Measurements from ENCODE around the gene FALEC.
A peak's percentile ranks its signal among the peaks of the same experiment; 100 is the strongest.

FALEC gene

DNA sequence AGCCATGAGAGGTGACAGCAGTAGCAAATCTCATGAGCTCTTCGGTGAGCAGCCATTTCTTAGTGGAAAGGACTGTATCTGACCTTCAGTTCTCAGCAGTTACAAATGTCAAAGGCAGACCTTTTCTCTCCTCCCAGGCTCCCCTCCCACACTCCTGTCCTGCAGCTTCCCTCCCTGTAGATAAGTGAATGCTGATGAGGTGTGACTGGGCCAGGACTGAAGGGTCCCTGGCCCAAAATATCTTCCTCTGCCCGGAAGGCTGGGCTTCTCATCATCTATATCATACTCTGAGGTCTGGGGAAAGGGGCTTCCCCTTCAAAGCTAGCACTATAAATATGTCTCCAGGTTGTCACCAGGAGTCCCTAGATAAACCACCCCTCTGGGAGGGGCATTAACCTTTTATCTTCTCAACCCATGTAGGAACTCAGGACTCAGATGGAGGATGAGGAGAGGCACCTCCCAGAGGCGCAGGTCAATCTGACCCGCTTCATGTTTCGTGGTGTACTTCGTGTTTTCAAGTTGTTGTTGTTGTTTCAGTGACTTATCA lies 30.0 kb downstream of the FALEC start:
- H3K4me3 Mint-ChIP-seq = no peak overlapping the region
- no peaks in the 10 kb centered on the region for H3K9me3 Mint-ChIP-seq
- H3K27me3 Mint-ChIP-seq (ENCODE audit: low read depth) = peaks cover 19% of the 10 kb centered on the region
- H3K27ac Mint-ChIP-seq = no peak overlapping the region
- no peaks in the 10 kb centered on the region for H3K36me3 Mint-ChIP-seq (ENCODE audit: low read depth)
- DNase-seq (ENCODE audit: low spot score) = no peak
- peaks cover 7% of the 10 kb centered on the region for H3K4me1 Mint-ChIP-seq (ENCODE audit: low read depth)

DNA sequence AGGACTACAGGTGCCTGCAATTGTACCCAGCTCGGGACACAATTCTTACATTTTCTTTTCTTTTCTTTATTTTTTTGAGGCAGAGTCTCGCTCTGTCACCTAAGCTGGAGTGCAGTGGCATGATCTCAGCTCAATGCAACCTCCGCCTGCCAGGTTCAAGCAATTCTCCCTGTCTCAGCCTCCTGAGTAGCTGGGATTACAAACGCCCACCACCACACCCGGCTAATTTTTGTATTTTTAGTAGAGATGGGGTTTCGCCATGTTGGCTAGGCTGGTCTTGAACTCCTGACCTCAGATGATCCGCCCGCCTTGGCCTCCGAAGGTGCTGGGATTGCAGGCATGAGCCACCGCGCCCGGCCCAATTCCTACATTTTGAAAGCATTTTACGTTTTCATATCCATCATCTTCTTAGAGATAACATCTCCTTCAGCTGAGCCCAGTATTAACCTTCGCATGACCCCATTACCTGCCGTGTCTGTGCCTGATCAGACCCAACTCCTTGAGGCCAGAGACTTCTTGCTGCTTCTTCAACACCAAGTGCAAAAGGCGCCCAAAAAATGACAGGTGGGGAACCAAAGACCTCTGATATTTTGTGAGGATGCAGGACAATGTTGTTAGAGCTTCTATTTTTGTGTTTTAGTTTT lies 30.9 kb downstream of the FALEC start:
- Mint-ChIP-seq H3K4me3 (no peak overlapping the region), H3K27ac (no peak overlapping the region), H3K9me3 (no peaks in the 10 kb centered on the region), H3K27me3 (ENCODE audit: low read depth) (peaks cover 19% of the 10 kb centered on the region), H3K4me1 (ENCODE audit: low read depth) (peaks cover 12% of the 10 kb centered on the region), H3K36me3 (ENCODE audit: low read depth) (no peaks in the 10 kb centered on the region)
- no peak for DNase-seq (ENCODE audit: low spot score)

DNA sequence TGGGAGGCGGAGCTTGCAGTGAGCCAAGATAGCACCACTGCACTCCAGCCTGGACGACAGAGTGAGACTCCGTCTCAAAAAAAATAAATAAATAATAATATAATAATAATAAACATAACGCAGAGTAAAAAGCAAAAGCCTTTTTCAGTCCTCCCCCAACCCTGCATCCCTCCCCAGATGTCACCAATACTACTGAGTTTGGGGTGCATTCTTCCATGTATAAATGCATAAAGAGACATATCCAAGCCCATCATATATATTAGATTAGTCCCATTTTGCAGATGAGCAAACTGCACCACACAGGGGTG lies 32.7 kb downstream of the FALEC start:
- H3K9me3 Mint-ChIP-seq = no peaks in the 10 kb centered on the region
- H3K27me3 Mint-ChIP-seq (ENCODE audit: low read depth) = peaks cover 19% of the 10 kb centered on the region
- H3K4me1 Mint-ChIP-seq (ENCODE audit: low read depth) = peaks cover 22% of the 10 kb centered on the region
- H3K4me3 Mint-ChIP-seq = peak overlapping the region; percentile 81
- H3K27ac Mint-ChIP-seq = peak overlapping the region; percentile 31
- no peak for DNase-seq (ENCODE audit: low spot score)
- H3K36me3 Mint-ChIP-seq (ENCODE audit: low read depth) = no peaks in the 10 kb centered on the region

DNA sequence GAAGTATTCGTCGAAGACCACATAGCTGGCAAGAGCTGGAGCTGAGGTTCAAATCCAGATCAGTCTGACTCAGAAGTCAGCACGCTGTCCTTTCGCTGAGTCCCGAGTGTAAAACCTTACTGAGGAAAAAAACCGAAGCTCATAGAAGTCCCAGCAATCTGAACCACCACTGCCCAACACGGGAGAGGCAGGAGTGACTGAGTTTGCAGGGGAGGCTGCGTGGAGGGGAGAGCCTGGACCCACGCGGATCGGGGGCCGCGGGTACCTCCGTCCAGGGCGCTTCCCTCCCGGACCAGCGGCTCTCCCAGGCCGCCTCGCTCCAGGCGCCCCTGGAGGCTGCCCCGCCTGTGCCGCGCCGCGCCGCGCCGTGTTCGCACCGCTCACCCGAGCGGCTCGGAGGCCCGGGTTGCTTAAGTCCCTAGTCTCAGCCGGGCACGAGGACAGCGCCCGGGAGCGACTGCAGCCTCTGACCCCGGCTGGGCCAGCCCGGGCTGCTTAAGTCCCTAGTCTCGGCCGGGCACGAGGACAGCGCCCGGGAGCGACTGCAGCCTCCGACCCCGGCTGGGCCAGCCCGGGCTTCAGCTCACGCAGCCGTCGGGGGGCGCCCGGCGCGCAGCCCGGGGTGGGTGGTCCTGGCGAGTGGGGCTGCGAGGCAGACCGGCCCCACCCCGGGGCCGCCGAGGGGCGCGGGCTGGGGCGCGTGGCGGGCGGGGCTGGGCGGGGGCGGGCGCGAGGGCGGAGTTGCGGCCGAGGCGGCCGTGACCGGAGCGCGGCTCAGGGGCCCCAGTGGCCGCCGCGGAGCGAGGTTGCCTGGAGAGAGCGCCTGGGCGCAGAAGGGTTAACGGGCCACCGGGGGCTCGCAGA lies 33.3 kb downstream of the FALEC start, which contains the start of gene ADAMTSL4:
ADAMTSL4 (plus strand) TSS at position 777 of the 864 bp plus-strand sequence. CDS start 2,881 bp downstream, outside the sequence.
- H3K36me3 Mint-ChIP-seq (ENCODE audit: low read depth) = no peaks in the 10 kb centered on the region
- H3K27ac Mint-ChIP-seq = peak within 1 kb of the TSS; percentile 63
- peaks cover 22% of the 10 kb centered on the region for H3K4me1 Mint-ChIP-seq (ENCODE audit: low read depth)
- peak within 1 kb of the TSS; percentile 81 for H3K4me3 Mint-ChIP-seq
- H3K27me3 Mint-ChIP-seq (ENCODE audit: low read depth) = peaks cover 19% of the 10 kb centered on the region
- H3K9me3 Mint-ChIP-seq = no peaks in the 10 kb centered on the region
- no peak for DNase-seq (ENCODE audit: low spot score)

DNA sequence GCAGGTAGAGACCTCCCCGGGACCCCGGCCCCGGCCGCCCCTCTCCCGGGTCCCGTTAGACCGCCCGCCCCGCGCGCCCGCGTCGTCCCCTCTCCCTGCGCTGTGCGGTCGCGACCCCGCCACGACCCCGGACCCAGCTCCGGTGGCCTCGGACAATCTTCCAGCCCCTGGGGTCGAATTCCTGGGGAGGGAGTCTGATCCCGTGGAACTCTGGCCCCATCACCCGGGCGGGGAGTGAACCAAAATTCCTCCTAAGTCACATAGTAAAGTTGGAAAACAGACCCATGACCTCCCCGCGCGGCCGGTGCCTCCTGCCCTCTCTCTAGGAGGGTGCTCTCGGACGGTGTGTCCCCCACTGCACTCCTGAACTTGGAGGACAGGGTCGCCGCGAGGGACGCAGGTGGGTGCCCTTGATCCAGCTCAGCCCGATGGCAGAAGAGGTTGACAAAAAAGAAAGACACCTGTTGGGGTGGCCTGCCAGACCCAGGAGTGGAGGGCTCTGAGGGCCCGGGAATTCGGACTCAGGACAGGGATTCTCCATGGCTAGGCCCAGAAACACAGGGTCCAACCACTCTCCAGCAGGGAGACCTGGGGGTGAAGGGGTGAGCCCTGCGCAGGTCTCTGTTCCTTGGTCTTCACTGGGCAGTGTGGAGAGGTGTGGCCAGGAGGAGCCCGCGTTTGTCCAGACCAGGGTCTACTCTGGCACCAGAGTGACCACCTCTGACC lies 34.1 kb downstream of the FALEC start:
- H3K27ac Mint-ChIP-seq = peak overlapping the region; percentile 63
- peak overlapping the region; percentile 79 for H3K4me3 Mint-ChIP-seq
- peaks cover 19% of the 10 kb centered on the region for H3K27me3 Mint-ChIP-seq (ENCODE audit: low read depth)
- no peaks in the 10 kb centered on the region for H3K9me3 Mint-ChIP-seq
- no peak for DNase-seq (ENCODE audit: low spot score)
- peaks cover 22% of the 10 kb centered on the region for H3K4me1 Mint-ChIP-seq (ENCODE audit: low read depth)
- no peaks in the 10 kb centered on the region for H3K36me3 Mint-ChIP-seq (ENCODE audit: low read depth)

DNA sequence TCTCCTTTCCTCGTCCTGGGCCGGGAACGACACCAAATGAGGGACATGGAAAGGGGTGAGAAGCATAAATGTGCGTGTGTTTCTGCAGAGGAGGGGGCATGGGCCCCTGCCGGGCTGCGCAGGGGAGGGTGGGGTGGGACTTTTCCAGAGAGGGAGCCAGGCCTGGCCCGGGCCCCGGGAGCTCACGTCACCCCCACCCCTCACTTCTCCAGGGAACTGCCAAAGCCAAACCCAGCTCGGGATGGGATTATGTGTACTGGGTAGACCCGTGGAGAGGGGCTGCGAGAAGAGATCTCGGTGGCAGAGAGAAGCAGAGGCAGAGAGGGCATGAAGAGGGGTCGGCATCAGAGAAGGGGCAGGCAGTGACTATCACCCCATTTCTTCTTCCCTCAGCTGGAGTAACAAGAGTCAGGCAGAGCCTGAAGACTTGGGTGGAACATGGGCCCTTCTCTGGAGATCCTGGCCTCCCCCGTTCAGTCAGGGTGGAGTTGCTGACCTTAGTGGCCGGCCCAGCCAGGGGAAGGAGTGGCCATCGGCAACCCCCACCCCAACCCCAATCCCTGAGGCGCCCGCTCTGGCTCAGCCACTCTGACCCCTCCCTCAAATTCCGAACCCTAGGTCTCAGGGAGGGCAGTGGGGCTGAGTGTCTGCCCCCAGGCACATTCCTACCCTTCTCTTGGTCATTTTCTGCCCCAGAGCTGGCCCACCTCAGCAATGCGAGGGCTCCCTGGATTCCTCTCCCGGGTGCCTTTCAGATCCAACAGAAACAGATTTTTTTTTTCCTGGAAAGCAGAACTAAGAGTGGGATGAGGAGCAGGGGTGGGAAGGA lies 34.9 kb downstream of the FALEC start:
- Mint-ChIP-seq H3K4me1 (ENCODE audit: low read depth) (peaks cover 22% of the 10 kb centered on the region), H3K36me3 (ENCODE audit: low read depth) (no peaks in the 10 kb centered on the region), H3K27me3 (ENCODE audit: low read depth) (peaks cover 17% of the 10 kb centered on the region), H3K4me3 (peak overlapping the region; percentile 32), H3K9me3 (no peaks in the 10 kb centered on the region), H3K27ac (no peak overlapping the region)
- no peak for DNase-seq (ENCODE audit: low spot score)

DNA sequence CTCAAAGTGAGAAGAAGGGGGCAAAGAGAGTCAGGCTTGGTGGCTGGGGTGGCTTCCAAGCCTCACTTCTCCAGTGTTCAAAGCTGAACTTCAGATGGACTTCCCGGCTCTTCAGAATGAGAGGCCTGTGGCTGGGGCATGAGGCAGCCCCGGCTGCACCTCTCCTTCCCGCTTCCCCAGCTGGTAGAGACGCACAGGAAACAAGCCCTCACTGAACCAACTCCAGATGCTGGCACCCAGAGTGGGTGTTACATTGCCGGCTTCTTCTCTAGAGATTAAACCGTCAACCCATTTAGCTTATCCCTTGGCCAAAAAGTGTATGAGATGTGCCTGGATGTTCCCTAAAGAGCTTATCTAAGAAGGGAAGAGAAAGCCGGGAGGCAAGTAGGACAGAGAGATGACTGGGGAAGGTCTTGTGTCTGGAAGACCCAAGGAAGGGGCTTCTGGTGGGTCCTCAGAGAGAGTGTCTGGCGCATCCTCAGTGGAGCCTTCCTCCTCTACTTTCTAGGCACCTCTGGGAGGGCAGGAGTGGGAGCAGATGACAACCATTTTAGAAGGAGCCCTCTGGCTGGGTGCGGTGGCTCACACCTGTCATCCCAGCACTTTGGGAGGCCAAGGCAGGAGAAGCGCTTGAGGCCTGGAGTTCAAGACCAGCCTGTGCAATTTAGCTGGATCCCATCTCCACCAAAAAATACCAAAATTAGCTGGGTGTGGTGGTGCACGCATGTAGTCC lies 35.7 kb downstream of the FALEC start:
- H3K9me3 Mint-ChIP-seq = no peaks in the 10 kb centered on the region
- H3K4me3 Mint-ChIP-seq = no peak overlapping the region
- no peak for DNase-seq (ENCODE audit: low spot score)
- H3K27ac Mint-ChIP-seq = no peak overlapping the region
- peaks cover 22% of the 10 kb centered on the region for H3K4me1 Mint-ChIP-seq (ENCODE audit: low read depth)
- H3K27me3 Mint-ChIP-seq (ENCODE audit: low read depth) = peaks cover 14% of the 10 kb centered on the region
- H3K36me3 Mint-ChIP-seq (ENCODE audit: low read depth) = no peaks in the 10 kb centered on the region

DNA sequence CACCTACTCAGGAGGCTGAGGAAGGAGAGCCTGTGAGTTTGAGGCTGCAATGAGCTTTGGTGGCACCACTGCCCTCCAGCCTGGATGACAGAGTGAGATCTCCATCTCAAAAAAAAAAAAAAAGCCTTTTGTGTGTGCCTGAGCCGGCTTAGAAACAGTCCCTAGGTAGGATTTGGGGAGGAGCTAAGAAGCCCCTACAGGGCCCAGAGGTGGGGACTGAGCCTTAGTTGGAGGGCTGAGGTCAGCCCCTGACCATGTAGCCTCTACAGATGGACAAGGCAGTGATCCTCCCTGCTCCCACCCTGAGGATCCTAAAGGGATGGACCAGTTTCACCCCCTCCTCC lies 36.2 kb downstream of the FALEC start:
- Mint-ChIP-seq H3K4me3 (no peak overlapping the region), H3K4me1 (ENCODE audit: low read depth) (peaks cover 22% of the 10 kb centered on the region), H3K27me3 (ENCODE audit: low read depth) (peaks cover 10% of the 10 kb centered on the region), H3K27ac (no peak overlapping the region), H3K36me3 (ENCODE audit: low read depth) (no peaks in the 10 kb centered on the region), H3K9me3 (no peaks in the 10 kb centered on the region)
- no peak for DNase-seq (ENCODE audit: low spot score)

DNA sequence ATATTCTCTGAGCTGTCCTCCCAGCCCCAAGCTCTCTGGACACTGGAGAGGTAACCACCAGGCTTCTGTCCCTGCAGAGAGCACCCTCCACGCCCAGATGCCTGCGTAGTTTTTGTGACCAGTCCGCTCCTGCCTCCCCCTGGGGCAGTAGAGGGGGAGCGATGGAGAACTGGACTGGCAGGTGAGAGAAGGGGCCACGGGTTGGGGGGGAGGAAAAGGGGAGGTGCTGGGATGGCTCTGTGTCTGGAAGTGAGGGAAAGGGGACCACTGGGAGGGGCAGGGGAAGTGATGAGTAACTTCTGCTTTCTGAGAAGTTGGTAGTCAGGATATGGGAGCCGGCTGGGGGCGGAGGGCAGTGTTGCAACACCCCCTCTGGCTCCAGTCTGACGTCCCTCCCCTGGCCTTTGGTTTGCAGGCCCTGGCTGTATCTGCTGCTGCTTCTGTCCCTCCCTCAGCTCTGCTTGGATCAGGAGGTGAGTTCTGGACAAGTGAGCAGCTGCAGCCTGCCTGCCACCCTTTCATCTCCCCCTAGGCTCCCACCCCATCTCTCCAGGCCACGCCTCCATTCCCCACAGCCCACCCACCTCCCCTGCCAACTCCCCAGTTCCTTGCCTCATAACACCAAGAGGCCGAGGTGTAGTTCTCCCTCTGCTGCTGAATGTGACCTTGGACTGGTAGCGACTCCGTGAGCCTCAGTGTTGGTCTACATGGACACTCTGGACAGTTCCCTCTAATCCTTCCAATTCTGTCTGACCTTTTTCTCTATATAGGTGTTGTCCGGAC lies 36.8 kb downstream of the FALEC start:
- H3K4me3 Mint-ChIP-seq = peak overlapping the region; percentile 29
- no peaks in the 10 kb centered on the region for H3K9me3 Mint-ChIP-seq
- H3K4me1 Mint-ChIP-seq (ENCODE audit: low read depth) = peaks cover 22% of the 10 kb centered on the region
- no peak for DNase-seq (ENCODE audit: low spot score)
- peaks cover 10% of the 10 kb centered on the region for H3K27me3 Mint-ChIP-seq (ENCODE audit: low read depth)
- H3K36me3 Mint-ChIP-seq (ENCODE audit: low read depth) = no peaks in the 10 kb centered on the region
- no peak overlapping the region for H3K27ac Mint-ChIP-seq

DNA sequence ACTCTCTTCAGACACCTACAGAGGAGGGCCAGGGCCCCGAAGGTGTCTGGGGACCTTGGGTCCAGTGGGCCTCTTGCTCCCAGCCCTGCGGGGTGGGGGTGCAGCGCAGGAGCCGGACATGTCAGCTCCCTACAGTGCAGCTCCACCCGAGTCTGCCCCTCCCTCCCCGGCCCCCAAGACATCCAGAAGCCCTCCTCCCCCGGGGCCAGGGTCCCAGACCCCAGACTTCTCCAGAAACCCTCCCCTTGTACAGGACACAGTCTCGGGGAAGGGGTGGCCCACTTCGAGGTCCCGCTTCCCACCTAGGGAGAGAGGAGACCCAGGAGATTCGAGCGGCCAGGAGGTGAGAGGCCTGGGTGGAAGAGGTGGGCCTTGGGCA lies 37.3 kb downstream of the FALEC start:
- Mint-ChIP-seq H3K9me3 (no peaks in the 10 kb centered on the region), H3K4me3 (no peak overlapping the region), H3K27ac (no peak overlapping the region), H3K4me1 (ENCODE audit: low read depth) (peaks cover 22% of the 10 kb centered on the region), H3K27me3 (ENCODE audit: low read depth) (peaks cover 10% of the 10 kb centered on the region), H3K36me3 (ENCODE audit: low read depth) (no peaks in the 10 kb centered on the region)
- DNase-seq (ENCODE audit: low spot score) = no peak

DNA sequence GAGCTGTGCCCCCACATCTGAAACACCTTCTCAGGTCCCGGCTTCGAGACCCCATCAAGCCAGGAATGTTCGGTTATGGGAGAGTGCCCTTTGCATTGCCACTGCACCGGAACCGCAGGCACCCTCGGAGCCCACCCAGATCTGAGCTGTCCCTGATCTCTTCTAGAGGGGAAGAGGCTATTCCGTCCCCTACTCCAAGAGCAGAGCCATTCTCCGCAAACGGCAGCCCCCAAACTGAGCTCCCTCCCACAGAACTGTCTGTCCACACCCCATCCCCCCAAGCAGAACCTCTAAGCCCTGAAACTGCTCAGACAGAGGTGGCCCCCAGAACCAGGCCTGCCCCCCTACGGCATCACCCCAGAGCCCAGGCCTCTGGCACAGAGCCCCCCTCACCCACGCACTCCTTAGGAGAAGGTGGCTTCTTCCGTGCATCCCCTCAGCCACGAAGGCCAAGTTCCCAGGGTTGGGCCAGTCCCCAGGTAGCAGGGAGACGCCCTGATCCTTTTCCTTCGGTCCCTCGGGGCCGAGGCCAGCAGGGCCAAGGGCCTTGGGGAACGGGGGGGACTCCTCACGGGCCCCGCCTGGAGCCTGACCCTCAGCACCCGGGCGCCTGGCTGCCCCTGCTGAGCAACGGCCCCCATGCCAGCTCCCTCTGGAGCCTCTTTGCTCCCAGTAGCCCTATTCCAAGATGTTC lies 38.0 kb downstream of the FALEC start:
- H3K36me3 Mint-ChIP-seq (ENCODE audit: low read depth) = no peaks in the 10 kb centered on the region
- no peak overlapping the region for H3K4me3 Mint-ChIP-seq
- no peaks in the 10 kb centered on the region for H3K9me3 Mint-ChIP-seq
- DNase-seq (ENCODE audit: low spot score) = no peak
- H3K27me3 Mint-ChIP-seq (ENCODE audit: low read depth) = peaks cover 7% of the 10 kb centered on the region
- peaks cover 19% of the 10 kb centered on the region for H3K4me1 Mint-ChIP-seq (ENCODE audit: low read depth)
- no peak overlapping the region for H3K27ac Mint-ChIP-seq

DNA sequence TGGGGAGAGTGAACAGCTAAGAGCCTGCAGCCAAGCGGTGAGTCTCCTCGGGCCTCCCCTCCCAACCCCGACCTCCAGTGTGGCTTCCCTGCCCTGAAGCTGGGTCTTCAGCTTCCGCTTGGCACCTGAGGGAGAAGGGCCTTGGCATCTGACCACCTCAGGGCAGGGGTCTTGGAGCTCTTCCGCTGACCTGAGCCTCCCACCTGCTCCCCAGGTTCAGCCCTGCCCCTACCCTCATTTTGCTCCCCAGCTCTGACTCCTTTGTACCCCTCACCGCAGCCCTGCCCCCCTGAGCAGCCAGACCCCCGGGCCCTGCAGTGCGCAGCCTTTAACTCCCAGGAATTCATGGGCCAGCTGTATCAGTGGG lies 38.5 kb downstream of the FALEC start:
- H3K4me3 Mint-ChIP-seq = no peak overlapping the region
- peaks cover 6% of the 10 kb centered on the region for H3K27me3 Mint-ChIP-seq (ENCODE audit: low read depth)
- peaks cover 18% of the 10 kb centered on the region for H3K4me1 Mint-ChIP-seq (ENCODE audit: low read depth)
- H3K9me3 Mint-ChIP-seq = no peaks in the 10 kb centered on the region
- no peak overlapping the region for H3K27ac Mint-ChIP-seq
- no peaks in the 10 kb centered on the region for H3K36me3 Mint-ChIP-seq (ENCODE audit: low read depth)
- no peak for DNase-seq (ENCODE audit: low spot score)

All from T-helper 2 cell treated with Interferon-gamma antibody and Interleukin-4, amounts not matched to agents 5 μg/mL and 100 μg/mL, for 36 hours (primary cell).